NCI-H510A treated with DMSO at 0.1 percent for 48 hours (cell line): Measurements from ENCODE around the gene CYP11A1.

Experiments
- DNase-seq: peaks from one replicate; lab custom pipeline; 2025; lab: John Stamatoyannopoulos, UW

Gene CYP11A1

DNA sequence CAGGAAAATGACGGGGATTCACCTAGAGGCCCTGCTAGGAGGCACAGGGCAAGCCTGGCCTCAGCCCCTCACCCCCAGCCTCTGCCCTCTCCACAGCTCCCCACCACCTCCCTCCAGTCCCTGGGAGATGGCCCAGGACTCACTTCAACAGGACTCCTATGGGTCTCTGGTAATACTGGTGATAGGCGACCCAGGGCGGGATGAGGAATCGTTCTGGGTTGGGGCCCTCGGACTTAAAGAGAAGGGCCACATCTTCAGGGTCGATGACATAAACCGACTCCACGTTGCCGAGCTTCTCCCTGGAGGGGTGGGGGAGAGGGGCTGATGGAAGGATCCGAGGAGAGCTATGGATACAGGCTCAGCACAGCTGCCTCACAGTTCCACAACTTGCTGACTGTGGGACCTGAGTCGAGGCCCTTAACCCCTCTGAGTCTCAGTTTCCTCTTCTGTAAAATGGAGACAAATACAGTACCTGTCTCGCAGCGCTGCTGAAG is 19.6 kb downstream of the CYP11A1 start:
- no peak for DNase-seq

DNA sequence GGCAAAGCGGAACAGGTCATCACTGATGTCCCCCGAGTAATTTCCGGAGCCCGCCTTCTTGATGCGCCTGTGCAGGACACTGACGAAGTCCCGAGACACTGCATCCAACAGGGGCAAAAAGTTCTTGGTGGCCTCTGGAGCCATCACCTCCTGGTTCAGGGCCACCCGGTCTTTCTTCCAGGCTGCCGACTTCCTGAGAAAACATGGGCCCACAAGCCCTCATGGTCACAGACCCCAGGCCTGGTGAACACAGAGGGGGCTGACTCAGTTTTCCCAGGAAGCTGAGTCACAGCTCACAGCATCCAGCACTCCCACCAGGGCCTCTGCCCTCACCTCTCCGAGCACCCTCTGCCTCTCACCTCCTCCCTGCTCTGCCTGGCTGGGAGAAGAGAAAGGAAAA is 22.4 kb downstream of the CYP11A1 start:
- DNase-seq = no peak

DNA sequence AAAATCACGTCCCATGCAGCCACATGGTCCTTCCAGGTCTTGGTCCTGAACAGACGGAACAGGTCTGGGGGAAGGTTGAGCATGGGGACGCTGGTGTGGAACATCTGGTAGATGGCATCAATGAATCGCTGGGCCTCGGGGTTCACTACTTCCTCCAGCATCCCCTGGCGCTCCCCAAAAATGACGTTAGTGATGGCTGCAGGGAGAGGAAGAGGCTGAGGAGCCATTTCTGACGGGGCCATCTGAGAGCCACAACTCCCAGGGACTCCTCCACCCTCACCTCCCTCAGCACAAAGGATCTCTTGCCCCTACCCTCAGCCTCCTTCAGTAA is 23.7 kb downstream of the CYP11A1 start:
- no peak for DNase-seq

DNA sequence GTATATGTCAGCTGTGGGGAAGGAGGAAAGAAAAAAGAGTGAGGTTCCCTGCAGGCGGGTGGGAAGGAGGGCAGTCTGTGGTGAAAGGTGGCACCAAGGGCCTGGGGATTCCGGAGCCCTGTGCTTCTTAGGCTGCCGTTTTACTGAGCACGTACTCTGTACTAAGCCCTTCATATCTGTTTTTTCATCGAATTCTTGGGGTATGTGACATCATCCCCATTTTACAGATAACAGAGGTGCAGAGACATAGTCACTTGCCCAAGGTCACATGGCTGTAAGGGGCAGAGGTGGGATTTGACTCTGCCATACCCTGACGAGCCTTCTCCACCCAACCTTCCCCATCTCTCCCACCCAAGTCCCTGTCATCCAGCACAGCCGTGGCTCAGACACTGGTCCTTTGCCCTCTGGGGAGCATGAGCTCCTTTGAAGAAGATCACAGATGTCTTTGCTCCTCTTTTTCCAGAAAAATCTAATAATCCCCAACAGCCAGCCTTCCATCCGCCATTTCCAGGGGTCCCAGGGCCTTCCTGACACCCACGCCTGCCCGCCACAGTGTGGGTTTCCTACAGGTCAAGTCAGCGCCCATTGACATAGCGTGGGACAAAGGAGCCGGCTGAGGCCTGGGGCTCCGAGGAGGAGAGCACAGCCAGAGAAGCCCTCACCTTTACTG is 24.2 kb downstream of the CYP11A1 start:
- DNase-seq = no peak

DNA sequence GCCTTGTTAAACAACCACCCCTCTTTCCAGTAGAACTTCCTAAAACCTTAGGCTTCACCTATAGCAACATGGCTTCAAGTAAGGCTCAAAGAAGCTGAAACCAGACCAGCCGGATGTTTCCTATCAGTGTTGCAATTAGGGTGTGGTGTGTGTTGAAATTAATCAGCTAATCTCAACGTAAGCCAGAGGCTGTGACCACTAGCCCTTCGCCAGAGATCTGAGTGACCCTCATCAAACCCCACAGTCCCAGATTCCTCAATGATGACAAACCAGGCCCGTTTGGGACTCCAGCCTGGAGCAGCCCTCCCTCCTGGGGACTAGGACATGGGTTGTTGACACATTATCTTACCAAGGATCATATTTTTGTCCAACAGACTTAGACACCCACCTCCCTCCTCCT is 27.3 kb downstream of the CYP11A1 start:
- DNase-seq = no peak

DNA sequence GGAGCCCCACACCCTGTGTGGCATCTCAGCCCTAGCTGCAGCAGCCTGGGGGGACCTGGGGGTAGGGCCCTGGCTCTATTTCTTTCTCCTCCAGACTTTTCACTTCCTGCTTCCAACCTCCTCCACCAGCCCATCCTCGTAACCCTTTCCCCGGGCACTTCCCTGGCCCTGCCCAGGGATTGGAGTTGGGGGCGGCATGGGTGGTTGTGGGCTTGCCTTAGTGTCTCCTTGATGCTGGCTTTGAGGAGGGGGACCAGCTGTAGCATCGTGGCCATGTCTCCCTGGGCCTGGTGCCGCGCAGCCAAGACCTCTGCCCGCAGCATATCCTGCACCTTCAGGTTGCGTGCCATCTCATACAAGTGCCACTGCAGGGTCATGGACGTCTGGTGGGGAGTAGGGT is 28.1 kb downstream of the CYP11A1 start:
- DNase-seq = no peak

DNA sequence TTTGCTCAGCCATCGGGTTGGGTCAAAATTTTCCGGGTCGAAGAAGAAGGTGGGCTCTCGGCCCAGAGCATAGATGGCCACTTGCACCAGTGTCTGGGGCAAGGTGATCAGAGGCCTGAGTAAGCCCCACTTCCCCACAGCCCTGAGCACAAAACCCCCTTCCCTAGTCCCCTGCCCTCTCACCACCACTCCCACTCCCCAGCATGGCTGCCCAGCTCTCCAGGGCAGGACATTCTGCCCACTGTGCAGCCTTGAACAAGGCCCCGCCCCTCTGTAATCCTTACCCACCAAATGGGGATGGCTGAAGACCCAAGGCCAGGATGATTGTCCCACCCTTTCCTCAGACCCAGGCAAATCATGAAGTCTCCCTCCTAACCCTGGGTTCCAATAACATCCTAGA is 28.8 kb downstream of the CYP11A1 start:
- DNase-seq = no peak

DNA sequence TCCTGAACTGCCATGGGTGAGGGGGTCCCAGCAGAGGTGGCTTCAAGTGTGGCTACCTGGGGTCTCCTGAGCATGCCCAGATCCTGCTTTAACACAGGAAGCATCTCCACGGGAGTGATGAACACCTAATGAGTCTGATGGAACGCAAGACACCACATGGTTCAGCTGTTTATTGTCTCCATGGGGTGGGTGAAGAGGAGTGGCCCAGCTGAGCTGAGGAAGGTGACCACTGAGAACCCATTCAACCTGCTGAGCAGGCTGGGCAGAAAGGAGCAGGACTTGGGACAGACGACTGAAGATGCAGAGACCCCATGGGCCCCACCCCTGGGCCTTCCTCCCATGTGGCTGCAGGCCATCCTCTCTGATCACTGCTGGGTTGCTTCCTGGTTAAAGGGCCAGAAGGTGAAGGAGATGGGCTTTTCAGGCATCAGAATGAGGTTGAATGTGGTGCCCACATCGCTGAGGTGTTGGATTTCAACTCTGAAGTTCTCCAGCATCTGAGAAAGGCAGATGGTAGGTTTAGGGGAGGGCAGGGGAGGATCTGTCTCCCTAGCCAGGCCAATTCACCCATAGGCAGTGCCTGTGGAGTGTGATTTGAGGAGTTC is 29.7 kb downstream of the CYP11A1 start:
- no peak for DNase-seq

DNA sequence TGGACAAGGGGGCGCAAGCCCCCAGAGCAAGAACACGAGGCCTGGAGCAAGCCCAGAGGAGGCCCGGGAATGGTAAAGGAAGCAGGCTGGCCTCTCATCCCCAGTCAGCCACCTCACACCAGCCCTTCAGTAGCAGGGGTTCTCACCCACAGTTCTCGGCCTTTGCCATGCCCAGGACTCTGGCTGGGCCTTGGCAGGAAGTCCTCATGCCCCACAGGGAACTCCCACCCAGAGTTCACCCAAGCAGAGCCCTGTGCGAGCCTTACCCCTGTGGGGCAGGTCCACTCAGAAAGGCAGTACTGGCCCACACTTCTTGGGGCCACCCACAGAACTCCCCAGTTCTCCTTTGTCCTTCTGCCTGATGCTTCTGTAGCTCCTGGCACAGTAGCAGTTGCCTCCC is 30.3 kb downstream of the CYP11A1 start:
- no peak for DNase-seq

DNA sequence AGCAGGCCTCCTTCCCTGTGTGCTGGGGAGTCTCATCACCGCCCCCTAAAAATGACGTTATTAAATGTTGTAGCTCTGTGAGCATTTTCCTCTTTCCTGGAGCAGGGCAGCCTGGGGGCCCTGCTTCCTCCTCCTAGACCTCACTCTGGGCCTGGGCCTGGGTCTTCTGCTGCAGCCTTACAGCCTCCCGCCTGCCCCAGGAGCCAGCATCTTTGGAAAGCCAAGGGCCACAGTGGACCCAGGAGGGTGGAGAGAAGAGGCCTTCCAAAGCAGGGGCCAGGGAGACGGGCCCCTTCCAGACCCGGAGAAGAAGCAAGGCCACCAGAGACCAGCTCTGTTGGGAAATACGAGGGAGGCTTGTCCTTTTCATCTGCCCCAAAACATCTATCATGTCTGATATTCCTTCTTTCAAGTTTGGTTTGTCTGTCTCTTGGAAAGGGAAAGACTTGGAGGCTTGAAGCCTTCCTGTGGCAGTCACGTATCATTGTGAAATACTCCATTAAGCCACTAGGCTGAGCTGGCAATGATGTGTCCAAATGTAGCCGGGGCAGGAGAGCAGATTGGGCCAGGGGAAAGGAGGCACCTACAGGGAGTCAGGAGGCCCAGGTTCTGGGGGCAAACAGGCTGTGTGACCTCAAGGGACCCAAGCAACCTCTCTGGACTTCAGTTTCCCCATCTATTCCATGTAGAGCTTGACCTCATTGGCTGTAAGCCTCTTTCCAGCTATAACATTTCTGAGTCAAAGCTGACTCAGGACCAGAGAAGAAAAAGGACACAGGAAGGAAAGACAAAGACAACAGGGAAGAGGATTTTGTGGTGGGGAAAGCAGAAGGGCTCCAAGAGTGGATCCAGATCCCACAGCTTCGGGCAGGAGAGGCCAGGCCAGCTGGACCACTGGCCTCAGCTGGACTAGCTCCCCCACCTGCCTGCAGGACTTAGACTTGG is 31.1 kb downstream of the CYP11A1 start:
- DNase-seq = no peak

DNA sequence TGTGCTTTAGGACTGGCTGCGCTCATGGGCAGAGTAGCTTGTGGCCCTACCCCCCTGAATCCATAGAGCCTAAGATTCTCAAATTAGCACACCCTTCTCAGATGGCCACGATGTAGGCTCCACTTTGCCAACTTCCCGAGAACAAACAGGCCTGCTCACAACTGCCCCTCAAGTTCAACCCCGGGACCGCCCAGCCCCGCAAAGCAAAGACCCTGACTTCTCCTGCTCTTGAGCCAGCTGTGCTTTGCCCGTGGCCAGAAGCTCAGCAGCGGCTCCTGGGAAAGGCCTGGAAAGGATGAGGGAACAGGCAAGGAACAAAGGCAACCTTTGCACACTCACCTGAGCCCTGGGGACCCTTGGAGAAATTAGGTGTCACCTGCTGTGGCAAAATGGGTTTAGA is 32.0 kb downstream of the CYP11A1 start:
- no peak for DNase-seq

DNA sequence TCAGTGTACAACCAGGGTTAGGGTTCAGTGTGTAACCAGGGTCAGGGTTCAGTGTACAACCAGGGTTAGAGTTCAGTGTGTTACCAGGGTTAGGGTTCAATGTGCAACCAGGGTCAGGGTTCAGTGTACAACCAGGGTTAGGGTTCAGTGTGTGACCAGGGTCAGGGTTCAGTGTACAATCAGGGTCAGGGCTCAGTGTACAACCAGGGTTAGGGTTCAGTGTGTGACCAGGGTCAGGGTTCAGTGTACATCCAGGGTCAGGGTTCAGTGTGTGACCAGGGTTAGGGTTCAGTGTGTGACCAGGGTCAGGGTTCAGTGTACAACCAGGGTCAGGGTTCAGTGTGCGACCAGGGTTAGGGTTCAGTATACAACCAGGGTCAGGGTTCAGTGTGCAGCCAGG is 33.3 kb downstream of the CYP11A1 start:
- DNase-seq = no peak

DNA sequence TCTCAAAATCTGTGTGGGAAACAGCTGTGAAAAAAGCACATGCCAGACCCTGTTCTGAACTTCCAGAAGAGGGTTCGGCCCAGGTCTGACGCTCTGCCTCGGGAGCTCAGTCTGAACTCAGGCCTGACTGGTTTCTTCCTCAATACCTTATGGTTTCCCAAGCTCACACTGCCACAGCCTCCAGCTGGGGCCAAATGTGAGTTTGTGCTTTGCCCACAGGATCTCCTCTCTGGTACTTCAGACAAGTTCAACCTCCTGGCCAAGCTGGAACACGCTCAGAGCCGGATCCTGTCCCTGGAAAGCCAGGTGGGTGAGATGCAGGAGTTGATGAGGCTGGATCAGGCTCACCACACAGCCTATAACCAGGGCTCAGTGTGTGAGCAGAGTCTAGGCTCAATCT is 33.8 kb downstream of the CYP11A1 start:
- no peak for DNase-seq

DNA sequence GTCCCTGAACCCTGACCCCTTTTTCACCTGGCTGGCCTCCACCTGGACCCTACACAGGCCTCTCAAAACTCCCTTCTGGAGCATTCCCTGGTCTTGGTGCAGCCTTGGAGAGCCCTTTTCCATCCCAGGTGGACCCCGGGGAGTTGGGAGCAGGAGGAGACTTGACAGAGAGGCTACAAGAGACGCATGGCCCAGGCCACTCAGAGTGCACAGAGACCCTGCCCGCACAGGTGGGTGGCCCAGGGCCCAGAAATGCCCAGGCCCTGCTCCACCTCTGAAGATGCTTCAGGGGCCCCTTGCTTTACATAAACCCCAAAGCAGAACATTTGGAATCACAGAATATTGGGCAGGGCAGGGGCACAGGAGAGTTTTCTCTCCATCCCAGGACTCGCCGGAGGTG is 34.4 kb downstream of the CYP11A1 start:
- no peak for DNase-seq

DNA sequence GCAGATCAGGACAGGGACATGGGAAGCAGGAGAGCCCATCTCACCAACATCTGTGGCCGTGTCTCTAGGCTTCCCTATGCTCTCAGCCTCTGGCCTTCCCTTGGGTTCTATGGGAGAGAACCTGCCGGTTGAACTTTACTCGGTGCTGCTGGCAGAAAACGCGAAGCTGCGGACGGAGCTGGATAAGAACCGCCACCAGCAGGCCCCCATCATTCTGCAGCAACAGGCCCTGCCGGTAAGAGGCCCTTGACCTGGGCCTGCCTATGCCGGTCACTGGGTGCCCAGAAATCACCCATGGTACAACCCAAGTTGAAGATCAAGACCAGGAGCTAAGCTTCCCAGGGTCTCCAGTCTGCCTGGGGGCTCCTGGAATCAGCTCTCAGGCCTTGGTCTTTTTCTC is 34.8 kb downstream of the CYP11A1 start:
- no peak for DNase-seq

DNA sequence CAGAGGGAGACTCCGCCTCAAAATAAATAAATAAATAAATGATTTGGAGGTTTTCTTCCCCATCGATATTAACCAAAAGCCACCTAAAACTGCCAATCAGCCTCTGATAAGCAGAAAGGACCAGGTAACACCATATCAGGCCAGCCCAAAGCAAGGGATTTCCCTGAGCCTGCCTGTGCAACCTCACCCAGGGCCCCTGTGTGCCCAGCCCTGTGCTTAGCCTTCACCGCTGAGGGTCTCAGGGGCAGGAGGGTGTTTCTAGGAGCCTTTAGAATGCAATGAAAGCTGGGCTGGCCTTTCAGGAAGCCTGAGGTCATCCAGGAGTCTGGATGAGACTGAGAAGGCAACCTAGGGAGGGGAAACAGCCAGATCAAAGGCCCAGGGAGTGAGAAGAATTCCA is 35.4 kb downstream of the CYP11A1 start:
- no peak for DNase-seq

DNA sequence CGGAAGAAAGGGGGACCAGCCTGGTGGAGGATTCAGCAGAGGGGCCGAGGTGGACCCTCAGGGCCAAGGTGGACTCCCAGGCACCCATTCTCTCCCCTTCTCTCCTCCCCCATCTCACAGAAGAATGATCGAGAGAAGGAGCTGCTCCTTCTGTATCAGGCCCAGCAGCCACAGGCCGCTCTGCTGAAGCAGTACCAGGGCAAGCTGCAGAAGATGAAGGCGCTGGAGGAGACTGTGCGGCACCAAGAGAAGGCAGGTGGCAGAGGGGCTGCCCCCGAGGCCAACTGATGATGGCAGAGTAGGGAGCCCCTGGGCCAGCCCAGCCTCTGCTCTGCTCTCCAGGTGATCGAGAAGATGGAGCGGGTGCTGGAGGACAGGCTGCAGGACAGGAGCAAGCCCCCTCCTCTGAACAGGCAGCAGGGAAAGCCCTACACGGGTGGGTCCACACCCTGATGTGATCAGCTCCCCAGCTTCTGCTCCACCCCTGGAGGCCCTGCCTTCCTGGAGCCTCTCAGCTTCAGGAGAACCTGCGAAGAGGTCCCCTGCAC is 36.5 kb downstream of the CYP11A1 start:
- DNase-seq = no peak

DNA sequence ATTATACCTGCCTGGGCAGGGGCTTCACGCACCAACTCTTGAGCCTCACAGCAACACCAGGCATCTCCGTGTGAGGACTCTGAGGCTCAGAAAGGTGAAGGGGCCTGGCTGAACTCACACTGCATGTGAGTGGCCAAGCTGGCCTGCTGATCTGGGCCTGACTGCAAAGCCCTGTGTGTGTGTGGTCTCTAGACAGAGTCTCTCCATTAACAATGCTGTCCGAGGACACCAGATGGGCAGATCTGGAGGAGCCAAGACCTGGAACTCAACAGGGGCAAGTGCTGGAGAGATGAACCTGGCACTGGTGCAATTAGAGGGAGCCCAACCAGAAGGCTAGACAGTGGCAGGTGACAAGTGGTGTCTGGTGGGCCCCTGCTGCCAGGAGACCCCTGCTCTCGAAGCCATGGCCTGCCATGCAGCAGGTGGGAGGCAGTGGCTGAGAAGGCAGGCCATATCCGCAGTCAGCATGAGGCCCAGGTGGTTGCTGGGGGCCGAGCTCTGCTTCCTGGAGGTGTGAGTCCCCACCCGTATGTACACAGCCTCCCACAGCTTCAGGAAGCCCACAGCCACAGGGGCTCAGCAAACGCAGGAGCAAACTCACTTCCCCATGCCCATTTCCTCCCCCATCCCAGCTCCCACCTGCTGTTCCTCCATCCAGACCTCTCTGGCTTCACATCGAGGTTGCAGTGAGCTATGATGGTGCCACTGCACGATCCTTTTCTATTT is 39.0 kb downstream of the CYP11A1 start:
- DNase-seq = no peak

DNA sequence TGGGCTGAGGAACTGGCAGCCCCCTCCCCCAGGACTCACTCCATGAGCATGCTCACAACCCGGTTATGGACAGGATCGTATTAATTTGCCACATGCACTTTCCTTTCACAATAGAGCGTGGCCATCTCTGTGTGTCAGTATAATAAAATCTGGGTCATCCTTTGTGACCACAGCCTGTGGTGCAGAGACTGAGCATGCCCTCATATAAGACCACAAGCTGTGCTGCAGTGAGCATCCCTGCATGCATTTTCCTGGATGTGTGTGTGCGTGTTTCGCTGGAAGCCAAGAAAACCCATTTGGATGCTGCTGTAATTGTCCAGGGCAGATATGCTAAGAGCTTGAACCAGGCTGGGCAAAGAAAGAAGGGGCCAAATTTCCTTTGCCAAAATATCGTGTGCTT is 39.7 kb downstream of the CYP11A1 start:
- DNase-seq = no peak

DNA sequence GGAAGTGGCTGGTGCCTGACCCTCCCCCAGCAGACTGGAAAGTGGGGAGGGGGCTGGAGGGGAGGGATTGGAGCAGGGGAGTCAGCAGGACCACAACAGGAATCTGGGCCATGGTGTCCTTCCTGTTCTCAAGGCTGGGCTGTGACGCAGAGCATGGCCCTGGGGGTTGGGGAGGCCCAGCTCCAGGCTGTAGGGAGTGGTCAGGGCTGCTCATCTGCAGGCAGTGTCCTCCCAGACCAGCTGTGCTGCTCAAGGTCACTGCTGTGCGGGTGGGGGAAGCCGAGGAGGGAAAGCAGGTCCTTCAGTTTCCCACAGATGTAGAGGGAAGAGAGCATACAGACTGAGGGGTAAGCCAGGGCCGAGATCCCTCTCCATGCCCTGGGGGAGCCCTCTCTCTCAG is 40.7 kb downstream of the CYP11A1 start:
- no peak for DNase-seq

DNA sequence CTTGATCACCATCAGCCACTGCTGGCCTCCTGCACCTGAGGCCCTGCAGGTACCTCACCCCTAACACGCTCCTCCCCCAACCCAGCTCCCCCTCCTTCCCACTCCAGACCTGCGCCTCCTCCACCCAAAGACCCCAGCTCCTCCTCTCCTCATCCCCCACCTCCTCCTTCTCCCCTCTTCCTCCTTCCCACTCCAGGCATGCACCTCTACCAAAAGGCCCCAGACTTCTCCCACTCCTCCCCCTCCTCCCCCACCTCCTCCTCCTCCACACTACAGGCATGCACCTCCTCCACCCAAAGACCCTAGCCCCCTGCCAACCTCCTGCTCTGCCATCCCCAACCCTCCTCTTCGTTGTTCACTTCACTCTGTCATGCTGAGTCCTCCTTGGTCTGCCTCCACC is 42.7 kb downstream of the CYP11A1 start:
- no peak for DNase-seq

DNA sequence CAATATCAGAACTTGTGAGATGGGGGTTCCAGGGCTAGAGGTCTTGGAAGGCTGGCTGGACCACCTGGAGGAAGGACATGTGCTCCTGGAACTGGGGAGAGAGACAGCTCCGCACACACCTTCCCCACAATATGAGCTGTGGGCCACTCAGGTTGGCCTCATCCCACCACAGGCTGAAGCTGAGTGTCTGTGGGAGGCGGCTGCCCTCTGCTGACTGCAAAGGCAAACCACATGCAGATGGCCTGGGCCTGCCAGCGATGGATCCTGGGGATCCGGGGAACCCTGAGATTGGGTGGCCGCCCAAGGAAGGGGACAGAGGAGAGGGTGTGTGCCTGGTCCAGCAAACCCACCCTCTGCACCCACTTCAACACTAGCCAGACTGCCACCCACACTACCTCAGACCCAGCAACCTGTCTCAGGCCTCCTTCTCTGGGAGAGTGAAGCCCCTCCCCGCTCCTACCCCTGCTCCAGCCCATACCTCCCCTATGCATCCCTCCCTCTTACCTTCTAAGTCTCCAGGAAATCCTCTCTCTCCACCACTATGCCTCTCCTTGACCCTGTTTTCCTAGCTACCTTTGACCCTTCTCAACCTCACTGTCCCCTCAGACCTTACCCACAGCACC is 44.8 kb downstream of the CYP11A1 start:
- DNase-seq = peak; percentile 55
